NOMO-1 (cell line): ENCODE measurements around the gene PRMT1.
A peak's percentile ranks its signal among the peaks of the same experiment; 100 is the strongest.

Experiments
- DNase-seq, 2 experiments: peaks; one replicate each; lab custom pipeline; 2025; ENCODE audit not compliant: unreplicated experiment in 2 of 2; lab: John Stamatoyannopoulos, UW

The PRMT1 gene

GRCh38 chr19:49687566-49688316, 10.7 kb downstream of the PRMT1 start:
- no peak for DNase-seq

- no peak for DNase-seq
Measured at GRCh38 chr19:49688531-49689132, 11.6 kb downstream of the PRMT1 start.

- DNase-seq = no peak
Measured at GRCh38 chr19:49689133-49690078, 12.3 kb downstream of the PRMT1 start, which contains the start of gene ADM5. Gene ADM5, plus strand, starts transcription at chr19:49689594. Its CDS starts 244 bp downstream, at chr19:49689838.

- DNase-seq = no peak
Measured at GRCh38 chr19:49690079-49690655, 13.1 kb downstream of the PRMT1 start.

GRCh38 chr19:49690656-49691242, 13.7 kb downstream of the PRMT1 start, which contains the start of gene CPT1C:
Gene CPT1C, plus strand, starts transcription at chr19:49691116. Its CDS starts 1,137 bp downstream, at chr19:49692253.
- no peak for DNase-seq

GRCh38 chr19:49691243-49692146, 14.4 kb downstream of the PRMT1 start:
- no peak for DNase-seq

- DNase-seq = no peak
Measured at GRCh38 chr19:49692147-49692506, 15.1 kb downstream of the PRMT1 start.

- no peak for DNase-seq
Measured at GRCh38 chr19:49696115-49696514, 19.0 kb downstream of the PRMT1 start.

GRCh38 chr19:49696865-49697264, 19.8 kb downstream of the PRMT1 start:
- no peak for DNase-seq

GRCh38 chr19:49699364-49699763, 22.3 kb downstream of the PRMT1 start:
- DNase-seq = no peak

- DNase-seq = no peak
Measured at GRCh38 chr19:49700563-49700962, 23.5 kb downstream of the PRMT1 start.

GRCh38 chr19:49701271-49701786, 24.3 kb downstream of the PRMT1 start:
- no peak for DNase-seq

GRCh38 chr19:49704888-49705642, 28.0 kb downstream of the PRMT1 start:
- no peak for DNase-seq

- no peak for DNase-seq
Measured at GRCh38 chr19:49705919-49706318, 28.8 kb downstream of the PRMT1 start.

- DNase-seq = no peak
Measured at GRCh38 chr19:49710372-49710951, 33.4 kb downstream of the PRMT1 start.

GRCh38 chr19:49712397-49712859, 35.4 kb downstream of the PRMT1 start:
- peak in 1 of 2 experiments; percentile 30 for DNase-seq

- no peak for DNase-seq
Measured at GRCh38 chr19:49713236-49713845, 36.3 kb downstream of the PRMT1 start.

GRCh38 chr19:49716154-49716553, 39.1 kb downstream of the PRMT1 start:
- DNase-seq = no peak
